HUDEP-2 (cell line): ENCODE measurements around the gene GNGT1.

Experiments
- DNase-seq, 76 experiments: peaks; one replicate each; lab custom pipeline; 2025; ENCODE audit not compliant: unreplicated experiment in 76 of 76; lab: John Stamatoyannopoulos, UW

Gene GNGT1

DNA sequence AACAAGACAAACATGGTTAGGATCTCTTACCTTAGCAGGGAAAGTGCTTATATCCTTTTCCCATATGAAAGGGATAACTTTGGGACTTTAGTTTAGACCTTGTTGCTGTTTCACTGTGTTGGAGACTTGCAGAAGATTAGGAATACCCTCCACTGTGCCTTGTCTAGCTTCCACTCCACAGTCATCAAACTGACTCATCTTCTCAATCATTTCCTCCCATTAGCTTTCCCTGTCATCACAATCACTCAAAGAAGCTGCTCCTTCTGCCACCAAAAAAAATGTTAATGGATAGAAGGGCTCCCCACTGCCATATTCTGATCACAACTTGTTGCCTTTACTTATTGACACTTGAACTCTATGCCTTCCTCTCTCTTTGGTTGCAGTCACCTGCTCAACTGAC lies 31.9 kb downstream of the GNGT1 start:
- no peak for DNase-seq

DNA sequence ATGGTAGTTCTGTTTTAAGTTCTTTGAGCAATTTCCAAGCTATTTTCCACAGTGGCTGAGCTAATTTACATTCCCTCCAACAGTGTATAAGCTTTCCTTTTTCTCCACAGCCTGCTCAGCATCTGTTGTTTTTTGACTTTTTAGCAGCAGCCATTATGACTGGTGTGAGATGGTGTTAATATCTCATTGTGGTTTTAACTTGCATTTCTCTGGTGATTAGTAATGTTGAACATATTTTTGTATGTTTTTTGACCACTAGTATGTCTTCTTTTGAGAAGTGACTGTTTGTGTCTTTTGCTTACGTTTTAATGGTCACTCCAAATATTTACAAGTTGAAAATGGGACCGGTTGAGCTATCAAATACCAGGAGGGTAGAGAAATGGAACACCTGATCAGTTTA lies 35.6 kb downstream of the GNGT1 start:
- DNase-seq = no peak

DNA sequence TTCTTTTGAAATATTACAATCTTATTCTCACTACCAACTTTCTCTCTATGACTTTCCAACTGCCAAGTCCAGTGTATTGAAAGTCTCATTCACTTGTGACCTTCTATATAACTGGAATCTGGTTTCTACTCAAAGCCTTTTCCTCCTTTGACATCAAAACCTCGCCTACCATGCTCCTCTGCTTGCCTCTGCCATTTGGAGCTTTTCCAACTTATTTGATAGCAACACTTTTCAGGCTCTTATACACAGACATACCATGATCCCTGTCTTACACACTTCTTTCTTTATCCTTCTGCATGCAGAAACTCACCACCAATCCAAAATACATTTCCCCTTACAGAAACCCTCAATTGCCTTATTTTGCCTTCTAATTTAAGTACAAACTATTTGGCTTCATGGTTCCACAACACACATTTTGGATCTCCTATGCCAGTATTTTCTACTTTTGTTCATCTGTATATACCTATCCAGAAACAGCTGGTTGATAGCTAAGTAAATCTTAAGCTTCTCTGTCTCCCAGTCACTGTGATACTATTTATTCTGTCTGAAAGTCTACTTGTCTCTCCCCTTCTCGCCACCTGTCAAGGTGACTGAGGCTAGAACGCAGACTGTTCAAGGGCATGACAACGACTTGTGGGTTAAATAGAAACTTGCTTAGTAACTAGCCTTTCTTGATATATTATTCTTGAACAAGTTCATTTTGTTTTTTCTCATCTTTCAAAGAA lies 37.6 kb downstream of the GNGT1 start:
- peak in 3 of 76 experiments; percentile 0 to 18 (median 2) for DNase-seq

DNA sequence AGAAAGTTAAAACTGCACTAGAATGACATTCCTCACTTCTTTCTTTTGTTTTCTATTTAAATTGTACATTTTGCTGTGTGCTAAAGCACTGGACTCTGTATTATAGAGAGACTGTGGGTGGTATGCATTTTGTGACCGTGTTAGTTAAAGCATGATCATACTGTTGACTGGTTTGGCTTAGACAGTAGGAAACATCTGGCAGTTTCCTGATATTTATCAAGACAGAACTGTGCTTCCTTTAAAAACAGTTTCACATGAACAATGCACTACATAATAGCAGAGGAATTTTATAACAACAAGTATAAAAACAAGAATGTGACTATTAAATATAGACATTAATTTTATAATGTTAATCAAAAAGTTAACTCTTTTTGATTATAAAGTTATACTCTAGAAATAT lies 38.3 kb downstream of the GNGT1 start:
- peak in 1 of 76 experiments; percentile 2 for DNase-seq

DNA sequence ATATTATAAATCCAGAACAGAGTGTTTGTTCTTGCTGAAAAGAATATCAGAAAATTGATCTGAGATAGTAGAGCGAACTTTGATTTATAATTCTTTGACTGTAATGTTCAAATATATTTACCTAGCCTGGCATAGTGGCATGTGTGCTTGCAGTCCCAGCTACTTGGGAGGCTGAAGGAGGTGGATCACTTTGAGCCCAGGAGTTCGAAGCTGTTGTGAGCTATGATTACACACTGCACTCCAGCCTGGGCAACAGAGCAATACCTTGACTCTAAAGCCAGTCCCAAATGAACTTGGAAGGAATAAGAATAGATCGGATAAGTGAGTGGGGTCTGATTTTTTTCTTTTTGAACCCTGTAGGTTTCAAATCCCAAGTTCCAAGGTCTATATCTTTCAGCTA lies 38.7 kb downstream of the GNGT1 start:
- no peak for DNase-seq

DNA sequence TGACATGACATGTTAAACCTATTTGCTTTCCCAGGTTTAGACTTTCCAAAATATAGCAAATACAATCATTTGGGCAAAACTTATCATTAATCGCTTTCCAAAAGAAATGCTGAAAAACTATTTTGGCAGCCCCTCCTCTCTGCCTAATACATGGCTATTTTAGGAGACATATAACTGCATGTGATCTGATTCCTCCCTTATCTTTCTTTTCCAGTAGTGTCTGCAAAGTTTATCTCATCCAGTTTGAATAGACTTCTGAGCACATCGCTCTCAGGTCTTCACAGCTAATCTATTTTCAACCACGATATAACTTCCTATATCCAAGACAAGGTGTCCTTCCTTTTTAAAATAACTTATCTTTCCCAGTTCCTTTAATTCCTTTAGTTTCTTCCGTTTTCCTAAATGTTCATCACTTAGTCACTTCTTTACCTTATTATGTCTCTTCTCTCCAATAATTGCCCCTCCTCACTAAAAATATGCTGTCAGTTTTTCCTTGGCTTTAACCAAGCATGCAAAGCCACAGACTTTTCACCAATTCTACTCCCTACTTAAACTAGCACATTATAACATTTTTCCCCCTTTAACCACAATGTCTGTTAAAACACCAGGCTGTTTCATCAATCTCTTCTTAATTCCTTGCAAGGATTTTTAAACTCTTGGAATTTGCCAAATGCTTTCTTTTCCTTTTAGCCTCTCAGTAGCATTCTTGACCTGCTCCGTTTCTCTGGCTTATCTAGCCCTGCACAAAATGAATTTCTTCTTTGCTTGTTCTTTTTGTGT lies 39.6 kb downstream of the GNGT1 start:
- peak in 27 of 76 experiments; percentile 3 to 67 (median 33) for DNase-seq

DNA sequence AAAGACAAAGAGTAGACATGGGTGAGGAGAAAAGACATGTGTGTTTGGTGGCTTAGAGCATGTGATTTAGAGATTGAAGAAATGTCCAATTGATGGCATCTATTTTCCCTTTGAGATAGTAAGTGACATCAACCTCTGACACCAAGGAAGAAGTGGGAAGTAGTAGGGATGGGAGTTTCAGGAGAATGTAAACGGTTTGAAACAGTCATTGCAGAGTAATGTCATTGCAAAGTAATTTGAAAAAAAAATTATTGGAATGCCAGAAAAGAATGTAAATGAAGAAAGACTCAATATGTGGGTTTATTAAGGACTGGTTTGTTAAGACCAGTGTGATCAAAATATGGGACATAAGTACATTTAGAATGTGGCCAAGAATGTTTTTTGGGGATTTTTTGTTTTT lies 41.7 kb downstream of the GNGT1 start:
- no peak for DNase-seq

DNA sequence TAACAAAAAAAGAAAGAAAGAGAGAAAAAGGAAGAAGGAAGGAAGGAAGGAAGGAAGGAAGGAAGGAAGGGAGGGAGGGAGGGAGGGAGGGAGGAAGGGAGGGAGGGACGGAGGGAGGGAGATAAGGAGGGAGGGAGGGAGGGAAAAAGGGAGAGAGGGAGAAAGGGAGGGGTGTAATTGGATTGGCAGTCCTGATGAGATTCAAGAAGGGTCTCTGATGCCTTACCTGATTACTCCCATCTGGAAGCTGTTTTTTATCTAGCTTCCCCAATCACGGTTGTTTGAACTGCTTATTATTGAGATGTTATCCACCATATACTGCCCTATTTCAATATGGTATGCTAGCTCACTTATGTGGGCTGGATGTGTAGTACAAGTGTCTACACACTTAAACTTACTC lies 42.5 kb downstream of the GNGT1 start:
- no peak for DNase-seq

DNA sequence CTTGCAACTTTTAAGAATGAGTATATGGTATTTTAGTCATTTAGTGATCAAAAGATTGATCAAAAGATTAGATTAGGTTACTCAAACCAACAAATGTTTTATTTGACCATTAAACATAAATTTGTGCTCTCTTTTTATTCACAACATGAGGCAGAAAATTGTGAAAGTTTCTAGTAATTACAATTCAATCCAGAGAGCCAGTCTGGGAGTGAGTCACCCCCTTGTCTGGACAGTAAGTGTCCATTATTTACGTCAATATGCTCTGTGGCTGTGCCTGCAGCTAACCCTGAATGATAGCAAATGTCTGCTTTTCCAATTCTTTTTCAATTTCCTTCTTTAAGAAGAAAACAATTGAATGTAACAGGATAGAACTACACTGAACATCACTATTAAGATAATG lies 43.1 kb downstream of the GNGT1 start:
- DNase-seq = no peak

DNA sequence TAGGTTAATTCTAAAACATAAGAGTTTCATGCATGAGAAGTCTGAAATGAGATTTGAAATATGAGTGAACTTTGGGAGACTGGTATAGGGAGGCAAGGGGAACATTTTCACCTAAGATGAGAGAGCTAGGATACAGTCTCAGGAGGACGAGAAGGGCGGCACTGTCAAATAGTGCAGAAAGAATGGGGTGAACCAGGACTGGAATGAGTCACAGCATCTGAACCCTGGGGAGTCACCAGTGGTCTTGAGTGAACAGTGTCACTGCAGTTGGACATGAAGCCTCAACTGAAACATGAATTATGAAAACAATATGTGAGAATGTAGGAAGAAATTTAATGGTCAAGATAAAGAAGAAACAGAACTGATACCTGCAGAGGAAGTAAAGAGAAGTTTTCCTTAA lies 48.9 kb downstream of the GNGT1 start:
- no peak for DNase-seq

DNA sequence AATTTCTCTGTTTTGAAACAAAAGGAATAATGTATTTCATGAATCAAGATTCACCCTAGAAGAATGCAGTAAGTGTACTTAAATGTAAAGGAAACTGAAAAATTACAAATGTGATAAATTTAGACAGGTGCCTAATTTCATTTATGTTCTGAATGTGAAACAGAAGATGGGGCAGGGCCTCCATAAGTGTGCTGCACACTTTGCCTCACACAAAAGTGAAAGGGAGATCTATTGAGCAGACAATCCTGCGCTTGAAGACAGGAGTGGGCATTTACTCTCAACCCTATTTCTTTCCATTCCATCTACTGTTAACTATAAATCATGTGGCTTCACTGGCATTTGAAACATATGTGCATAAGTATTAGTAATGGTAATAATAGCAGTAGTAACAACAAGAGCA lies 51.4 kb downstream of the GNGT1 start:
- no peak for DNase-seq

DNA sequence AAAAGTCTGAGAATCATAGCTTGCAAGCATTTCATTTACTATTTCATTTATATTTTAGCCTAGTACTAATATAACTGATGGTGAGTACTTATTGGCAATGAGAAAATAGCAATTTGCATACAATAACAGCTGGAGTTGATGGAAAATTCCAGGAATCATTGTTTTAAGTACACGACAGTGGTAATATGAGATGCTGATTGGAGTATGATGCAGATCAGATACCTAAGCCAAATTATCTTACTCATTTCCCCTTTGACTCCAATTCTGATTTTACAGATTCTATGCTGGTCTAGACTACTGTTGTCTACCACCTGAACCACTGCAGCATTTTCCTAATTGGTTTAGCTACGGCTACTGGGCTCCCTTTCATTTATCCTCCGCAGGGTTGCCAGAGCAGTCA lies 51.8 kb downstream of the GNGT1 start:
- no peak for DNase-seq

DNA sequence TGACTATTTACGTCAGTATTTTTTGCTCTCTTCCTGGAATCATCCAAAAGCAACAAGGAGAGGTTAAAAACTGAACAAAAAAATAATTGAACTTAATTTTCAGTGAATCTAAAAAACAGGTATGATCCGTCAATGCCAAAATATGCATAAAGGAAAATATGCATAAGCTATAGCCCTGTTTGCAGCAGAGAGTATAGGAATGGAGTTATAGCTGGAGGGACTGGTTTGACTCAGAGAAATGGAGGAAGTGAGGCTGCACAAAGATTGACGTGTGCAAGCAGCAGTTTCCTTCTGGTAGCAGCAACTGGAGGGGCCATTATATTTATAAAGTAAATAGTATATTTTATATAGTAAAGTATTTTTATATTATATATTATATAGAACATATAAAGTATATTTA lies 52.3 kb downstream of the GNGT1 start:
- no peak for DNase-seq
